Measurements from ENCODE around the gene TDRD6.

The TDRD6 gene

DNA sequence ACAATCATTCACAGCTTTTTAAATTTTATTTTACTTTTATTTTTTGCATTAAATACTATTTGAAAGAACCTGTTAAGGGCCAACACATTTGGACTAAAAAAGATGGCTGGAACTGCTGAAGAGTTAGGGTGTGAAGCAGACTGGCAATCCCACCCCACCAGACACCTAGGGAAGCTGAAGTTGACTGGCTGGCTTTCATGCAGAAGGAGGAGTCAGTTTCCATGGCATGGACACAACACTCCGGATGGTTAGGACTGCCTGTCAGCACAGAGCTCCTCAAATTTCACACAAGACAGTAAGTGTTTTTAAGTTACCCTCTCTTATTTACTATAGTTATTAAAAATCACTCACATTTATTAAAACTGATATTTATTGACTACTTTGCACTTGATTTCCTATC is 59.0 kb downstream of the TDRD6 start, which contains the start of gene ANKRD66:
TSS of gene ANKRD66 (plus strand) at position 238 of the 400 bp plus-strand sequence. CDS start 5,016 bp downstream, outside the sequence.
- ChIA-PET CTCF (no interaction called here), POLR2A (no interaction called here)
- TF ChIP-seq, protein P1, sequence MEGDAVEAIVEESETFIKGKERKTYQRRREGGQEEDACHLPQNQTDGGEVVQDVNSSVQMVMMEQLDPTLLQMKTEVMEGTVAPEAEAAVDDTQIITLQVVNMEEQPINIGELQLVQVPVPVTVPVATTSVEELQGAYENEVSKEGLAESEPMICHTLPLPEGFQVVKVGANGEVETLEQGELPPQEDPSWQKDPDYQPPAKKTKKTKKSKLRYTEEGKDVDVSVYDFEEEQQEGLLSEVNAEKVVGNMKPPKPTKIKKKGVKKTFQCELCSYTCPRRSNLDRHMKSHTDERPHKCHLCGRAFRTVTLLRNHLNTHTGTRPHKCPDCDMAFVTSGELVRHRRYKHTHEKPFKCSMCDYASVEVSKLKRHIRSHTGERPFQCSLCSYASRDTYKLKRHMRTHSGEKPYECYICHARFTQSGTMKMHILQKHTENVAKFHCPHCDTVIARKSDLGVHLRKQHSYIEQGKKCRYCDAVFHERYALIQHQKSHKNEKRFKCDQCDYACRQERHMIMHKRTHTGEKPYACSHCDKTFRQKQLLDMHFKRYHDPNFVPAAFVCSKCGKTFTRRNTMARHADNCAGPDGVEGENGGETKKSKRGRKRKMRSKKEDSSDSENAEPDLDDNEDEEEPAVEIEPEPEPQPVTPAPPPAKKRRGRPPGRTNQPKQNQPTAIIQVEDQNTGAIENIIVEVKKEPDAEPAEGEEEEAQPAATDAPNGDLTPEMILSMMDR (IDR thresholded peaks at IDR 0.05; ENCODE audit: insufficient read depth, low read length, missing control alignments): no peak
- no peak within 1 kb of the TSS for H3K4me3 ChIP-seq (ENCODE audit: low read depth, low read length)
- no peak for DNase-seq (ENCODE audit: low read depth, low spot score)

DNA sequence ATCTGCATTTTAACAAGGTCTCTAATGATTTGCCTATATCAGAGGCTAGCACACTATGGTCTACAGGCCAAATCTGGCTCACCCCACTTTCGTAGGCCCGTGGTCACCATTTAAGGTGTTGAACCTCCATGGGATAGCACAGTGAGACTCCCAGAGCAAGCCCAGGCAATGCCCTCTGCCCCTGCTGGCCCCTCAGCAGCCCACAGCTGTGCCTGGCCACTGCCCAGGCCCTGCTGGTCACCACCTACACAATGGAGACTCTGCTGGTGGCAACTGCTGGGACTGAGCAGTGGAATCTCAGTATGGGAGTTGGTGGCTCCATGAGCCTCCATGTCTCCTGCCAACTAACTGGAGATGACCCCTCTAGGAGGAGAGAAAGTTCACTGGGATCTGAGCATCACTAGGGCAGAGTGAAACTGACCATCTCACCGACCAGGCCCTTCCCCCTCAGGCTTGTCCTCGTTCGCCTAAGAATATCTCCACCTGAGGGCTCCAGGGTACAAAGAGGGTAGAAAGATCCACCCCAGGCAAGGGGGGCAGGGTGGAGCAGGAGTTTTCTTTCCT is 61.3 kb downstream of the TDRD6 start:
- TF ChIP-seq, protein P1 (IDR thresholded peaks at IDR 0.05; ENCODE audit: insufficient read depth, low read length, missing control alignments): no peak
- POLR2A ChIA-PET: no interaction called here
- CTCF ChIA-PET: no interaction called here
- H3K4me3 ChIP-seq (ENCODE audit: low read depth, low read length): no peak overlapping the region
- DNase-seq (ENCODE audit: low read depth, low spot score): no peak

- no peak overlapping the region for H3K4me3 ChIP-seq (ENCODE audit: low read depth, low read length)
- no peak for DNase-seq (ENCODE audit: low read depth, low spot score)
- ChIA-PET POLR2A (no interaction called here), CTCF (no interaction called here)
- TF ChIP-seq, protein P1 (IDR thresholded peaks at IDR 0.05; ENCODE audit: insufficient read depth, low read length, missing control alignments): no peak
Observed at GRCh38 chr6:46749731-46750130, 62.0 kb downstream of the TDRD6 start.

- POLR2A ChIA-PET: no interaction called here
- DNase-seq (ENCODE audit: low read depth, low spot score): no peak
- TF ChIP-seq, protein P1 (IDR thresholded peaks at IDR 0.05; ENCODE audit: insufficient read depth, low read length, missing control alignments): no peak
- no peak overlapping the region for H3K4me3 ChIP-seq (ENCODE audit: low read depth, low read length)
- CTCF ChIA-PET: no interaction called here
Observed at GRCh38 chr6:46751658-46752057, 64.0 kb downstream of the TDRD6 start.
